Smooth muscle cell (in vitro differentiated cells): ENCODE measurements around the gene SRMS. TPM values are rescaled to one million over a fixed set of nuclear protein-coding genes. Genes with fewer than 3 reads are reported as not detected.

Experiments used
- DNase-seq: peaks from one replicate; lab custom pipeline; 2025; ENCODE audit not compliant: unreplicated experiment; lab: John Stamatoyannopoulos, UW
- H2AFZ ChIP-seq: fragments of 200-600 bp; sonication (generic); 2 replicates; pipeline ENCODE4 v1.6.0; 2016; ENCODE audit warnings: antibody characterized with exemption, low read depth, mild to moderate bottlenecking
- H3F3A ChIP-seq: fragments of 200-600 bp; sonication (generic); 2 replicates; pipeline ENCODE4 v1.6.0; 2017; ENCODE audit warnings: antibody characterized with exemption, low read depth
- H3K27ac ChIP-seq: fragments of 200-600 bp; sonication (generic); 2 replicates; pipeline ENCODE4 v1.5.1; 2016; ENCODE audit warnings: low read depth, mild to moderate bottlenecking
- H3K27me3 ChIP-seq: fragments of 200-600 bp; sonication (generic); 2 replicates; pipeline ENCODE4 v1.6.1; 2016; ENCODE audit warnings: low read depth, mild to moderate bottlenecking
- H3K36me3 ChIP-seq: fragments of 200-600 bp; sonication (generic); 2 replicates; pipeline ENCODE4 v1.5.1; 2016; ENCODE audit warnings: low read depth
- H3K4me1 ChIP-seq: fragments of 200-600 bp; sonication (generic); 2 replicates; pipeline ENCODE4 v1.5.1; 2016; ENCODE audit warnings: low read depth
- H3K4me2 ChIP-seq: fragments of 200-600 bp; sonication (generic); 2 replicates; pipeline ENCODE4 v1.6.0; 2016; ENCODE audit warnings: mild to moderate bottlenecking
- H3K4me3 ChIP-seq: fragments of 200-600 bp; sonication (generic); 2 replicates; pipeline ENCODE4 v1.5.1; 2016; ENCODE audit warnings: mild to moderate bottlenecking
- H3K79me2 ChIP-seq: fragments of 200-600 bp; sonication (generic); 2 replicates; pipeline ENCODE4 v1.6.0; 2016; ENCODE audit warnings: low read depth, mild to moderate bottlenecking
- H3K9ac ChIP-seq: fragments of 200-600 bp; sonication (generic); 2 replicates; pipeline ENCODE4 v1.6.0; 2016; ENCODE audit warnings: low read depth
- H3K9me3 ChIP-seq: fragments of 200-600 bp; sonication (generic); replicated peaks from 2 replicates; pipeline ENCODE4 v1.5.1; 2016; ENCODE audit warnings: low read depth
- H4K20me1 ChIP-seq: fragments of 200-600 bp; sonication (generic); 2 replicates; pipeline ENCODE4 v1.6.0; 2016; ENCODE audit warnings: low read depth
- CTCF ChIP-seq: fragments of 200-600 bp; sonication (generic); IDR thresholded peaks from 2 replicates; pipeline ENCODE4 v1.5.1; 2017; ENCODE audit warnings: borderline replicate concordance, mild to moderate bottlenecking, antibody characterized with exemption; ENCODE audit not compliant: insufficient read depth, poor library complexity, severe bottlenecking
- WGBS: methylation state at CpG from one replicate; pipeline ENCODE4 v1.1.7; 2016; ENCODE audit warnings: low lambda C conversion rate; 5-methylcytosine and 5-hydroxymethylcytosine counted together
- polyA plus RNA-seq: library from polyadenylated mRNA; unstranded; fragments of >200 nt; fragmentation: Nextera tagmentation; extraction: Ambion mirVana; gene quantifications from 2 replicates; pipeline ENCODE4 v1.2.1, GENCODE V29; 2016
- total RNA-seq: library from RNA; depleted of rRNA; stranded (reverse); fragments of >200 nt; gene quantifications from 2 replicates; pipeline ENCODE4 v1.2.3, GENCODE V29; 2014

Gene SRMS
- total and polyA plus RNA-seq, 2 experiments from 2014 or later = not detected

GRCh38 chr20:63567386-63568169 is 20.0 kb upstream of the SRMS start:
- Histone ChIP-seq H3K4me3 (no peak overlapping the region), H3K27ac (no peak overlapping the region), H3K27me3 (no peaks in the 10 kb centered on the region), H4K20me1 (no peaks in the 10 kb centered on the region), H3K9ac (no peak overlapping the region), H2AFZ (no peak overlapping the region), H3K36me3 (no peaks in the 10 kb centered on the region), H3K4me1 (no peaks in the 10 kb centered on the region), H3F3A (no peaks in the 10 kb centered on the region), H3K4me2 (no peak overlapping the region), H3K79me2 (no peaks in the 10 kb centered on the region), H3K9me3 (no peaks in the 10 kb centered on the region)
- TF ChIP-seq CTCF = no peak
- 90% methylated on average over 36 of the region's 37 CpGs for WGBS
- no peak for DNase-seq

- no peak overlapping the region for H3K27ac ChIP-seq
- no peak overlapping the region for H2AFZ ChIP-seq
- DNase-seq = no peak
- no peaks in the 10 kb centered on the region for H3K79me2 ChIP-seq
- H3K9me3 ChIP-seq = no peaks in the 10 kb centered on the region
- no peak overlapping the region for H3K4me3 ChIP-seq
- TF ChIP-seq CTCF = no peak
- no peaks in the 10 kb centered on the region for H3K4me1 ChIP-seq
- H4K20me1 ChIP-seq = no peaks in the 10 kb centered on the region
- H3K9ac ChIP-seq = no peak overlapping the region
- no peak overlapping the region for H3K4me2 ChIP-seq
- H3F3A ChIP-seq = no peaks in the 10 kb centered on the region
- 98% methylated on average over 15 of the region's 22 CpGs for WGBS
- no peaks in the 10 kb centered on the region for H3K36me3 ChIP-seq
- no peaks in the 10 kb centered on the region for H3K27me3 ChIP-seq
These were observed 19.5 kb upstream of the SRMS start for GRCh38 chr20:63567136-63567385.

GRCh38 chr20:63566395-63567135 is 19.0 kb upstream of the SRMS start:
- no peak overlapping the region for H3K27ac ChIP-seq
- no peak overlapping the region for H2AFZ ChIP-seq
- 93% methylated on average over 46 of the region's 46 CpGs for WGBS
- H3K4me1 ChIP-seq = no peaks in the 10 kb centered on the region
- H3K36me3 ChIP-seq = no peaks in the 10 kb centered on the region
- no peaks in the 10 kb centered on the region for H3K79me2 ChIP-seq
- no peak overlapping the region for H3K4me3 ChIP-seq
- no peak for TF ChIP-seq CTCF
- no peak for DNase-seq
- no peaks in the 10 kb centered on the region for H4K20me1 ChIP-seq
- H3K9ac ChIP-seq = no peak overlapping the region
- H3K9me3 ChIP-seq = no peaks in the 10 kb centered on the region
- no peaks in the 10 kb centered on the region for H3K27me3 ChIP-seq
- H3F3A ChIP-seq = no peaks in the 10 kb centered on the region
- no peak overlapping the region for H3K4me2 ChIP-seq
